Activated T-cell treated with anti-CD3 and anti-CD28 coated beads, Interleukin-2, amount 50 U/mL, for 24 hours (primary cell): Measurements from ENCODE around the gene ERRFI1.
"Not testable (repeated sequence)": the region's sequence is repeated elsewhere in the genome, so short reads cannot be mapped to it uniquely, and the experiment has no call there.

Experiments
- DNase-seq: peaks from one replicate; pipeline ENCODE4 v3.0.0-alpha.2; 2020
- H3K27ac Mint-ChIP-seq: 2 replicates; pipeline ENCODE4 v1.8.0; 2020; ENCODE audit warnings: mild to moderate bottlenecking, mixed read lengths
- H3K27me3 Mint-ChIP-seq: 2 replicates; pipeline ENCODE4 v1.8.0; 2020; ENCODE audit warnings: mixed read lengths
- H3K36me3 Mint-ChIP-seq: 2 replicates; pipeline ENCODE4 v1.8.0; 2020; ENCODE audit warnings: low read depth, mixed read lengths
- H3K4me1 Mint-ChIP-seq: 2 replicates; pipeline ENCODE4 v1.8.0; 2020; ENCODE audit warnings: low read depth, mixed read lengths
- H3K4me3 Mint-ChIP-seq: 2 replicates; pipeline ENCODE4 v1.8.0; 2020; ENCODE audit warnings: mild to moderate bottlenecking, moderate library complexity, mixed read lengths
- H3K9me3 Mint-ChIP-seq: 2 replicates; pipeline ENCODE4 v1.8.0; 2020; ENCODE audit warnings: mixed read lengths

Gene ERRFI1

DNA sequence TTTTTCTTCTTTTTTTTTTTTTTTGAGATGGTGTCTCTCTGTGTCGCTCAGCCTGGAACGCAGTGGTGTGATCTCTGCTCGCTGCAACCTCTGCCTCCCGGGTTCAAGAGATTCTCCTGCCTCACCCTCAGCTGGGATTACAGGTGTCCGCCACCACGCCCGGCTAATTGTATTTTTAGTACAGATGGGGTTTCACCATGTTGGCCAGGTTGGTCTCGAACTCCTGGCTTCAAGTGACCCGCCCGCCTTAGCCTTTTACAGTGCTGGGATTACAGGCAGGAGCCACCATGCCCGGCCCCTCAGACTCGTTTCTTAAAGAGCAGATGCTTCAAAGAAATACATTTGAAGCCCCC, 62.8 kb downstream of the ERRFI1 start:
- H3K9me3 Mint-ChIP-seq, H3K27me3 Mint-ChIP-seq, DNase-seq: not testable (repeated sequence)
- Mint-ChIP-seq H3K27ac (peak overlapping the region; percentile 99), H3K4me3 (peak overlapping the region; percentile 99), H3K4me1 (peaks cover 66% of the 10 kb centered on the region), H3K36me3 (peaks cover 75% of the 10 kb centered on the region)

DNA sequence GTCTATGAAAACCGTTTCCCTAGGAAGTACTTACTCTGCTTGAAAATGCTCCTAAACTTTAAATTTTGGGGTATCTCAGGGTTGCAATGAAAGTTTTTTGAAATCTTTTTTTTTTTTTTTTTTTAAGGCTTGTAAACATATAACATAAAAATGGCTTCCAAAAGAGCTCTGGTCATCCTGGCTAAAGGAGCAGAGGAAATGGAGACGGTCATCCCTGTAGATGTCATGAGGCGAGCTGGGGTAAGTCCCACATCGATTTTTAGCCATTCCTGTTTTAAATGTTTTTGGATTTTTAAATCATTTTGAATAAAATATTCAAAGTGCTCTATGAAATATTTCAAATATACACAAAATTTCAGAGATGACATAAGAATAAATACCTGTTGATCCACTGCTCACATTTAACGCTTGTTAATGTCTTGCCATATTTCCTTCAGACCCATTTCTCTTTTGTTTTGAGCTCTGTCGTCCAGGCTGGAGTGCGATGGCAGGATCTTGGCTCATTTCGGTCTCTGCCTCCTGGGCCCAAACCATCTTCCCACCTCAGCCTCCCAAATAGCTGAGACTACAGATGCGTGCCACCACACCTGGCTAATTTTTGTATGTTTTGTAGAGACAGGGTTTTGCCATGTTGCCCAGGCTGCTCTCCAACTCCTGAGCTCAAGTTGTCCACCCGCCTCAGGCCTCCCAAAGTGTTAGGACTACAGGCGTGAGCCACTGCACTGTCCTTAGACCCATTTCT, 63.3 kb downstream of the ERRFI1 start:
- peaks cover 66% of the 10 kb centered on the region for H3K4me1 Mint-ChIP-seq
- H3K36me3 Mint-ChIP-seq, result peaks cover 72% of the 10 kb centered on the region
- H3K27me3 Mint-ChIP-seq, result no peaks in the 10 kb centered on the region

DNA sequence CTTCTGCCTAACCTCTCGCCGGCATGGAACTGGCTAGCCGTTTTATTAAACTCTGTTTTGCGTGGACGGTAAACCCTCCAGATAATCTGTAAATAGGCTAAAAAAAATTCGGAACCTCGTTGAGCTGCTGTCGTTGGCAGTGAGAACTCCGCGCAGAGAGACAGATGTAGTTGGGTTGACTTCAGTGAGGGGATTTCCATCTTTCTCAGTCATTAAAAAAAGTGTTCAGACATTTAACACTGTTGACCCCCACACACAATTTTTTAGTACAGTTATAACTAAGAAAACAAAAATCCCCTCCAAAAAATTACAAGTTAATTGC, 64.1 kb downstream of the ERRFI1 start:
- H3K9me3 Mint-ChIP-seq, result no peaks in the 10 kb centered on the region
- H3K27me3 Mint-ChIP-seq, result no peaks in the 10 kb centered on the region
- H3K36me3 Mint-ChIP-seq, result peaks cover 64% of the 10 kb centered on the region
- H3K4me3 Mint-ChIP-seq, result peak overlapping the region; percentile 99
- peaks cover 63% of the 10 kb centered on the region for H3K4me1 Mint-ChIP-seq
- DNase-seq, result no peak
- peak overlapping the region; percentile 99 for H3K27ac Mint-ChIP-seq

More for the DNA sequence above, 63.3 kb downstream of the ERRFI1 start:
- H3K27ac Mint-ChIP-seq, result peak overlapping the region; percentile 99
- H3K4me3 Mint-ChIP-seq, result peak overlapping the region; percentile 99
- DNase-seq, result no peak
- no peaks in the 10 kb centered on the region for H3K9me3 Mint-ChIP-seq
